ENCODE data around the gene KLHL14. TPM values are rescaled to one million over a fixed set of nuclear protein-coding genes. Genes with fewer than 3 reads are reported as not detected.
A peak's percentile ranks its signal among the peaks of the same experiment; 100 is the strongest.

KLHL14 gene
- polyA plus RNA-seq, 3 donors = 26.8 to 28.1 (median 27.0) TPM

GRCh38 chr18:32771169-32771751 is 1.6 kb downstream of the KLHL14 start:
- DNase-seq (ENCODE audit: low read depth in 3 of 3, low spot score in 2 of 3) = peak in 1 of 3 donors; percentile 19

DNA sequence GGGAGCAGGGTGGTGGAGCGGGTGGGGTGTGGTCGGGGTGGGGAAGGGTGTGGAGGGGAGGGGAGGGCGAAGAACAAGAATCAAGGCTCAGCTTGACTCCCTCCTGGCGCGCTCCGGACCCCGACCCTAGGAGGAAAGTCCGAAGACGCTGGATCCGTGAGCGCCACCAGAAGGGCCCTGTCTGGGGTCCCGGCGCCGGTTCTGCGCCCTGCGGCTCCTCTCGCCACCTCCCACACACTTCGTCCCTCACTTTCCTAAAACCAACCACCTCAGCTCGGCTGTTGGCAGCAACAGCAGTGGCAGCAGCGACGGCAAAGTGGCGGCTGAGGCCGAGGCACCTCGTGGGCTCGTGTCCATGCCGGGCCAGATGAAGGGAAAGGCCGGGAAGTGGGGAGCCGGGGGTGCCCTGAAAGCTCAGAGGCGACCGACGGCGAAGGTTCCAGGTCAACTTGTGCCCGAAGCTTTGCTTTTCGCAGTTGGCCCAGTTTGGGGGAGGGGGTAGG is 2.1 kb downstream of the KLHL14 start:
- DNase-seq (ENCODE audit: low read depth in 3 of 3, low spot score in 2 of 3) = no peak

DNA sequence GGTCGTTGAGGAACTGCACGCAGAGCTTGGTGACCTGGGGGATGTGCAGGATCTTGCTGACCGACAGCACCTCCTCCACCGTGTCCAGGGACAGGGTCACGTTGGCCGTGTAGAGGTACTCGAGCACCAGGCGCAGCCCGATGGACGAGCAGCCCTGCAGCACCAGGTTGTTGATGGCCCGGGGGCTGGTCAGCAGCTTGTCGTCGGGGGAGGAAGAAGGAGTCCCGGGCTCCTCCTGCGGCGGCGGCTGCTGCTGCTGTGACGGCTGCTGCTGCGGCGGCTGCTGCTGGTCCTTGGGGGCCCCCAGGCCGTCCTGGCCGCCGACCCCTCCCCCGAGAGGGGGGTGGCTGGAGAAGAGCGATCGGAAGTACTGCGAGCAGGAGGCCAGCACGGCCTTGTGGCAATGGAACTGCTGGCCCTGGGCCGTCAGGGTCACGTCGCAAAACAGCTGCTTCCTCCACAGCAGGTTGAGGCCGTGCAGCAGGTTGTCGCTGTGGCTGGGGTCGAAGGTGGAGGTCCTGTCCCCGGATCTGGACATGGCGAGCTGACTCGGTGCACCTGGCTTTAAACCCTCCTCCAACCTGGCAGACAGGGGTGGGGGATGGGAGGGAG is 2.7 kb downstream of the KLHL14 start:
- peak in 1 of 3 donors; percentile 12 for DNase-seq (ENCODE audit: low read depth in 3 of 3, low spot score in 2 of 3)

DNA sequence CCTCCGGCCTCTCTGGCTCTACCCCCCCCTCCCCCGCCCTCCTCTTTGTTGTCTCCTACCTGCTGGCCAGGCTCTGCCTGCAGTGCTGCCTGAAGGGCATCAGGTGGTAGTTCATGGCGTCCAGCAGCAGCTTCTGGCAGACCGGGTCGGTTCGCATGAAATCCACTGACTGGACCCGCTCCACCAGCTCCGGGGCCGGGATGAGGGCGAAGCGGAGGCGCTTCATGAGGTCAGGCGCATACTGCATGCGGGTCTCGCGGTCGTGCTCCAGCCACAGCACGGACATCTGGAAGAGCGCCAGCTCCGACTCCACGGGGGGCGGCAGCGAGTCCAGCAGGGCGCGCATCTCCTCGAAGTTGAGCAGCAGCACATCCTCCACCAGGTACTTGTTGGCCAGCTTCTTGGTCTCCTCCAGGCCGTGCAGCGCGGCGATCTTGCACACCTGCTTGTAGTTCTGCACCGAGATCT is 3.2 kb downstream of the KLHL14 start:
- peak in 2 of 3 donors; percentile 34 to 36 for DNase-seq (ENCODE audit: low read depth in 3 of 3, low spot score in 2 of 3)

GRCh38 chr18:32769071-32769585 is 3.7 kb downstream of the KLHL14 start:
- DNase-seq (ENCODE audit: low read depth in 3 of 3, low spot score in 2 of 3) = peak in 1 of 3 donors; percentile 32

- DNase-seq (ENCODE audit: low read depth in 3 of 3, low spot score in 2 of 3) = peak in 1 of 3 donors; percentile 40
These were observed 5.4 kb downstream of the KLHL14 start for GRCh38 chr18:32767400-32767799.

- DNase-seq (ENCODE audit: low read depth in 3 of 3, low spot score in 2 of 3) = no peak
These were observed 8.1 kb downstream of the KLHL14 start for GRCh38 chr18:32764611-32765244.

GRCh38 chr18:32763293-32763692 is 9.5 kb downstream of the KLHL14 start:
- DNase-seq (ENCODE audit: low read depth in 3 of 3, low spot score in 2 of 3) = no peak

DNA sequence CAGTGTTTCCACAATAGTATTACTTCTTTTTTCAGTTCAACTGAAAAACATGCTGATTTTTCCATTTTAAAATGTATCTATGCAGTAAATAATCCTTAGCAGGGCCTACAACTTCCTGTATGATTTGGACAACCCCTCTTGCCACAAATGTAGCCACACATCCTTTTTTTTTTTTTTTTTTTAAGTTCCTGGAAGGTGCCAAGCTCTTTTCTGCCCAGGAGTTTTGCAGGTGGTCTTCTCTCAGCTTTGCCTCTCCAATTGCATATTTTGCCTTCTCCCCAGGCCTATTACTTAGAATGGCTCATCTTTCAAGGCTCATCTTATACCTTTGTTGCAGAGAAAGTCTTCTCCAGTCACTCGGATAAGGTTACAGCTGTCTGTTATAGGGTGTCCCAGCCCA is 11.6 kb downstream of the KLHL14 start:
- DNase-seq (ENCODE audit: low read depth in 3 of 3, low spot score in 2 of 3) = no peak

GRCh38 chr18:32760391-32760790 is 12.4 kb downstream of the KLHL14 start:
- no peak for DNase-seq (ENCODE audit: low read depth in 3 of 3, low spot score in 2 of 3)

- no peak for DNase-seq (ENCODE audit: low read depth in 3 of 3, low spot score in 2 of 3)
These were observed 13.1 kb downstream of the KLHL14 start for GRCh38 chr18:32759611-32760167.

DNA sequence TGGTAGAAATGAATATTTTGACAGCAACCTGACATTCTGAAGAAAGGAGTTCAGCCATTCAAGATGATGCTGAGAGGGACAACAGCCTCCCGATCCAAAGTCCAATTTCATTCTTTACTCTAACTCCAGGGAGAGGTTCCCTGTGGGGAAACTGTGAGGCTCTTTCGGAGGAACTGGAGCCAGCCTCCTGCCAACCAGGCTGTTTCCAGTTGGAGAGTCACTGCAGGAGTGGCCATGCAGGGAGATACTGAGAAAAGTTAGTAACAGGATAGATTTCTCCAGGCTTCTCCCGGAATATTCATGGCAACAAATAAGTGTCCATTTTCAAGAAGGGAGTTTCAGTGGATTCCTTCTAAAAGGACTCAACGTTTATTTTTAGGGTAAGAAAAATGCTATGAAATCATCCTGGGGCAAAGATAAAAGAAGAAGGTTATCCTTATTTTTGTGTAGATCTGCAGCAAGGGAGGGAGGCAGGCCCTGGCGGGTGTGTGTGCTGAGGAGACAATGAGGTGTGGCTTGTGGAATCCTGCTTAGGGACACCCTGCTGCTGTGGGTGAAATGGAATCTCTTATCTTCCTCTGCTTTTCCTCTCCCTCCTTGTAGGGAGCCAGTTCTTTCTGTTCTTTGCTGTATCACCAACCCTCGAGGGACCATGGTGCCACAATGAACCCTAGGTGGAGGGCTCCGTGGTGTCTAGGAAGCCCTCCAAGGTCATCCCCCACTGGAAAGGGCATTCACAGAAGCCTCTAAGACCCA is 18.1 kb downstream of the KLHL14 start:
- no peak for DNase-seq (ENCODE audit: low read depth in 3 of 3, low spot score in 2 of 3)

DNA sequence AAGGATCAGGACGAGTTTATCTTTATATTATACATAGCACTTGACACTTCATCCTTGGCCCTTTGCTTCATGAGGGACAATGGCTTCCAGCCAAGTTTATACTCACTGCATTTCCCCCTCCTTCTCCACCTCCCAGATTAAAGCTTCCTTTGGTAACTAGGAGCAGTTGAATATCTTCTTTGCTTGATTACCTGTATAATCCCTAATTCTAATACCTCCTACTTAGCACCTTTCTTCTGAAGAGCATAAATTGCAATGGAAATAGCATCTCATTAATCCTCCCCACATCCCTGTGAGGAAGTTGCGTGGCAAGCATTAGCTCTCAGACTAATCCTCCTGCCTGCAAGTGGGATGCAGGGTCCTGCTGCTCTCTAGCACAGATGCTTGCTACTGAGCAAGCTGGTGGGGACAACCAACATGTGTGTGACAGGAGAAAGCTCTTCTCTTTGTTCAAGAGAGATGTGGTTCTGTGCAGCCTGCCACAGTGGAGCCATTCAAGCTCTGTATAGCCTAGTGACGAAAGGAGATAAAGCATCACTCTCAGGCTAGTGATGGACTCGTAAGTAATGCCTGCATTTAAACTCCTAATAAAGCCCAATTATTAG is 19.1 kb downstream of the KLHL14 start:
- DNase-seq (ENCODE audit: low read depth in 3 of 3, low spot score in 2 of 3) = no peak

- DNase-seq (ENCODE audit: low read depth in 3 of 3, low spot score in 2 of 3) = no peak
These were observed 22.5 kb downstream of the KLHL14 start for GRCh38 chr18:32750328-32750727.

- DNase-seq (ENCODE audit: low read depth in 3 of 3, low spot score in 2 of 3) = no peak
These were observed 23.0 kb downstream of the KLHL14 start for GRCh38 chr18:32749809-32750208.

DNA sequence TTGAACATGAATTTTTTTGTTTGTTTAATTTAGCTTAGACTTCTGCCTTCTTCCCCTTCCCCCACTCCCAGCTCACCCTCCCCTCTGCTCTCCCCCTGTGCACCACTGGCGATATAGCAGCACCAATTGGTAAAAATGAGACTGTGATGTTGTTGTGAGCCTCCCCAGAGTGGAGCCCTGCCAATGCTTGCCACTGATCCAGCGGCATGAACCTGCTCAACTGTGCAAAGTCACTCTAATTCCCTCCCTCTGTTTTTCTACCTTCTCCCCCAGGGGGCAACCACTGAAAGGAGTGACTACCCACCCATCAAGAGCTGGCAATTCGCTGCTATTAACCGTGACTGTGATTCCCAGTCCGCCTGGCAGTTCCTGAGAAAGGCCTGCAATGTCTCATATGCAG is 30.2 kb downstream of the KLHL14 start:
- DNase-seq (ENCODE audit: low read depth in 3 of 3, low spot score in 2 of 3) = no peak

DNA sequence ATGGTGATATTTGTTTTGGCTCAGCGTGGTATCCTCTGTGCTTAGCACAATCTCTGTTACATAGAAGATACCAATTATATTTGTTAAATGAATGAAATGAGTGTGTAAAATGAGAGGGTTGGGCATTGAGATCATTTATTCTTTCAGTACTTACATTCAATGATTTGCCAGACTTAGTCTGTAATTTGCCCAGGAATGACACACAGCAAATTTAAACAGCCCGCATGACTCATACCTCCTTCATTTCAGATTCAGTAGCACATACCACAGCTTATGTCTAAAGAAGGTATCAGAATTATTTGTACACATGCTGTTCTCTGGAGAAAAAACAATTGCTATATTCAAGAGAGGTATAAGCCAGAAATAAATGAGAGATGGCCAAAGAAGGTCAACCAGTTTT is 37.0 kb downstream of the KLHL14 start:
- DNase-seq (ENCODE audit: low read depth in 3 of 3, low spot score in 2 of 3) = no peak

- no peak for DNase-seq (ENCODE audit: low read depth in 3 of 3, low spot score in 2 of 3)
These were observed 38.4 kb downstream of the KLHL14 start for GRCh38 chr18:32734442-32734841.

DNA sequence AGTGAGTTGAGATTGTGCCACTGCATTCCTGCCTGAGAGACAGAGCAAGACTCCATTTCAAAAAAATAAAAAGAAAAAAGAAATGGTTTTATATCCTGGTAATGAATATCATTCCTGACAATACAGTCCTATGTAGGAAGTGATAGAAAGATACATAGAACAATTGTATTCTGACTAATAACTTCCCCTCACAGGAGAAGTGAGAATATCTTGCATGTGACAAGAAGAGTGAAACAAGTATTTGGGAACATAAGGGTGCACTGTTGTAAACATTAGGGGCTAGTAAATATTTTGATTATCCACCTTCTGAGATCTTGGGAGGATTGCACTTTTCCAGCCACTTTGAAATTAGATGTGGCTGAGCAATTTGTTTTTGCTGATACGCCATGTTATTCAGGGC is 40.7 kb downstream of the KLHL14 start:
- DNase-seq (ENCODE audit: low read depth in 3 of 3, low spot score in 2 of 3) = no peak

DNA sequence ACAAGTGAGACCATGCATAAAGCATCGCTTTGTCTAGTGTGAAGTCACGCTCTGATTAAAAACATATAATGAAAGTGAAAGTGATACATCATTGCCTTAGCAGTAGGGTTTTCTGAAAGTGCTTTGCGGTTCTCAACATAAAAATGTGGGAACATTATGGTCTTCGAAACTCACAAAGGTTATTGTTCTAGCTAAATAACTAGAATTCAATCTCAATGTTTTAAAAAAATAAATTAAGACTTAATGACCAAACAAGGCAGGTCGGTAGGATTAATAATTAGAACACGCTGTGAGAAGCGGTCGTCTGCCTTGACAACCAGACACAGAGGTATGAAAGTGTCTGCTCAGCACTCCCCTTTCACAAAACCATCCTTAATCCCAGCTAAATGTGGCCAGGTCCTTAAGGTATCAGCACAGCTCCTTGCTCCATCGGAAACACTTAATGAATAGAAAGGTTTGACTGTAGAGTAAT is 42.2 kb downstream of the KLHL14 start:
- peak in 2 of 3 donors; percentile 16 to 25 for DNase-seq (ENCODE audit: low read depth in 3 of 3, low spot score in 2 of 3)
